ENCODE results near the gene SLAMF1.

DNA sequence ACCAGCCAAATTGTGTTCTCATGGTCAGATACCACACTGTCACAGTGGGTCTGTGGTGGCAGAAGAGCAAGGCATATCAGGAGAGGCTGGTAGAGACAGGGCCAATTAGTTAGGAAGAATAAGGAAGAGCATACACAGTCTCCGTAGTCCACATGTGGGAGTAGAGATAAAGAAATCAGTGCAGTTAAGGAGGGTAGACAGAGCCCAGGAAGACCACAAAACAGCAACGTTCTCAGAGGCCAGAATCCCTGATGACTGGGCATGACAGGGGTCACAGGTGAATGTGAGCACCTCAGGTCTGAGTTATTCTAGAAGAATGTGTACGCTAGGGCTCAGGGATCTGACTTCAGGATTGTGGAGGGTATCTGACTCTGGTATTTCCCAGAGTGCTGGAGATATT is 33.0 kb upstream of the SLAMF1 start:
- TF ChIP-seq, protein P1, sequence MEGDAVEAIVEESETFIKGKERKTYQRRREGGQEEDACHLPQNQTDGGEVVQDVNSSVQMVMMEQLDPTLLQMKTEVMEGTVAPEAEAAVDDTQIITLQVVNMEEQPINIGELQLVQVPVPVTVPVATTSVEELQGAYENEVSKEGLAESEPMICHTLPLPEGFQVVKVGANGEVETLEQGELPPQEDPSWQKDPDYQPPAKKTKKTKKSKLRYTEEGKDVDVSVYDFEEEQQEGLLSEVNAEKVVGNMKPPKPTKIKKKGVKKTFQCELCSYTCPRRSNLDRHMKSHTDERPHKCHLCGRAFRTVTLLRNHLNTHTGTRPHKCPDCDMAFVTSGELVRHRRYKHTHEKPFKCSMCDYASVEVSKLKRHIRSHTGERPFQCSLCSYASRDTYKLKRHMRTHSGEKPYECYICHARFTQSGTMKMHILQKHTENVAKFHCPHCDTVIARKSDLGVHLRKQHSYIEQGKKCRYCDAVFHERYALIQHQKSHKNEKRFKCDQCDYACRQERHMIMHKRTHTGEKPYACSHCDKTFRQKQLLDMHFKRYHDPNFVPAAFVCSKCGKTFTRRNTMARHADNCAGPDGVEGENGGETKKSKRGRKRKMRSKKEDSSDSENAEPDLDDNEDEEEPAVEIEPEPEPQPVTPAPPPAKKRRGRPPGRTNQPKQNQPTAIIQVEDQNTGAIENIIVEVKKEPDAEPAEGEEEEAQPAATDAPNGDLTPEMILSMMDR (IDR thresholded peaks at IDR 0.05; ENCODE audit: insufficient read depth, low read depth, low read length), result no peak
- TF ChIP-seq EZH2 (IDR thresholded peaks at IDR 0.05; ENCODE audit: insufficient read depth, low read length), result no peak
